ENCODE results near the gene GINS1.

GRCh38 chr20:25389858-25390537, 17.5 kb upstream of the GINS1 start:
- TF ChIP-seq CTCF (conservative IDR thresholded peaks at IDR 0.05; ENCODE audit: low read depth in 2 of 2) (no peak), EZH2 (IDR thresholded peaks at IDR 0.05; ENCODE audit: low read depth, unreplicated experiment) (no peak)
